TTC549 (cell line): Measurements from ENCODE around the gene ACYP2.
A peak's percentile ranks its signal among the peaks of the same experiment; 100 is the strongest.
"Not testable (repeated sequence)": the region's sequence is repeated elsewhere in the genome, so short reads cannot be mapped to it uniquely, and the experiment has no call there.

Experiments used
- FAIRE-seq: peaks from 2 replicates; lab custom pipeline; 2012; peaks lifted over from hg19 to GRCh38; lab: Jason Lieb, UNC

Gene ACYP2

GRCh38 chr2:54099370-54099769, 16.0 kb upstream of the ACYP2 start:
- FAIRE-seq: no peak

- FAIRE-seq: no peak
Measured at GRCh38 chr2:54099829-54100585, 15.4 kb upstream of the ACYP2 start.

- FAIRE-seq: no peak
Measured at GRCh38 chr2:54100772-54101171, 14.6 kb upstream of the ACYP2 start.

- FAIRE-seq: no peak
Measured at GRCh38 chr2:54103454-54104314, 11.7 kb upstream of the ACYP2 start.

- FAIRE-seq: peak; percentile 88
Measured at GRCh38 chr2:54106631-54107454, 8.6 kb upstream of the ACYP2 start.

GRCh38 chr2:54107455-54107764, 8.0 kb upstream of the ACYP2 start:
- FAIRE-seq: no peak

GRCh38 chr2:54107903-54108615, 7.4 kb upstream of the ACYP2 start:
- FAIRE-seq: no peak

GRCh38 chr2:54109848-54110247, 5.6 kb upstream of the ACYP2 start:
- no peak for FAIRE-seq

GRCh38 chr2:54114479-54114878, 936 bp upstream of the ACYP2 start:
- FAIRE-seq: not testable (repeated sequence)

GRCh38 chr2:54114936-54115283, 505 bp upstream of the ACYP2 start:
- no peak for FAIRE-seq

GRCh38 chr2:54116598-54116997, 1.2 kb downstream of the ACYP2 start:
- FAIRE-seq: not testable (repeated sequence)

- FAIRE-seq: no peak
Measured at GRCh38 chr2:54120950-54121349, 5.5 kb downstream of the ACYP2 start.

GRCh38 chr2:54122171-54122935, 6.9 kb downstream of the ACYP2 start:
- FAIRE-seq: no peak

GRCh38 chr2:54122939-54123338, 7.5 kb downstream of the ACYP2 start:
- no peak for FAIRE-seq

GRCh38 chr2:54127174-54127573, 11.8 kb downstream of the ACYP2 start:
- FAIRE-seq: not testable (repeated sequence)

- FAIRE-seq: no peak
Measured at GRCh38 chr2:54133056-54133455, 17.6 kb downstream of the ACYP2 start.

GRCh38 chr2:54139210-54139609, 23.8 kb downstream of the ACYP2 start:
- no peak for FAIRE-seq

GRCh38 chr2:54143780-54144179, 28.4 kb downstream of the ACYP2 start:
- FAIRE-seq: no peak

GRCh38 chr2:54148391-54148790, 33.0 kb downstream of the ACYP2 start:
- no peak for FAIRE-seq

GRCh38 chr2:54149638-54150441, 34.4 kb downstream of the ACYP2 start:
- no peak for FAIRE-seq

- FAIRE-seq: no peak
Measured at GRCh38 chr2:54158311-54158710, 42.9 kb downstream of the ACYP2 start.
